SU-DHL-6 (cell line): ENCODE data around the gene SYTL3.
A peak's percentile ranks its signal among the peaks of the same experiment; 100 is the strongest.

Experiments used
- H2AFZ ChIP-seq: fragments of 200-600 bp; sonication (generic); 2 replicates; pipeline ENCODE4 v1.6.1; 2014; ENCODE audit warnings: low read depth, mild to moderate bottlenecking, moderate library complexity, mixed read lengths, antibody characterized with exemption, low read length; ENCODE audit not compliant: severe bottlenecking
- H3F3A ChIP-seq: fragments of 200-600 bp; shearing (Covaris generic); 2 replicates; pipeline ENCODE4 v1.6.0; 2016; ENCODE audit warnings: antibody characterized with exemption, mild to moderate bottlenecking; ENCODE audit not compliant: insufficient read depth
- H3K27ac ChIP-seq: fragments of 200-600 bp; sonication (generic); 2 replicates; pipeline ENCODE4 v1.5.1; 2016; ENCODE audit warnings: low read depth, mild to moderate bottlenecking, low read length, moderate library complexity, mixed read lengths
- H3K27me3 ChIP-seq: fragments of 200-600 bp; sonication (generic), shearing (Covaris generic); 2 replicates; pipeline ENCODE4 v1.6.0; 2014; ENCODE audit warnings: mild to moderate bottlenecking, low read length
- H3K36me3 ChIP-seq: fragments of 200-600 bp; sonication (generic); 2 replicates; pipeline ENCODE4 v1.6.1; 2014; ENCODE audit warnings: mild to moderate bottlenecking, low read length, mixed read lengths
- H3K4me2 ChIP-seq: fragments of 300-600, 200-600 bp; shearing (Covaris generic), sonication (generic); 2 replicates; pipeline ENCODE4 v1.6.0; 2014; ENCODE audit warnings: low read length, low read depth, mild to moderate bottlenecking; ENCODE audit not compliant: poor library complexity, severe bottlenecking
- H3K4me3 ChIP-seq: fragments of 200-600 bp; sonication (generic); 2 replicates; pipeline ENCODE4 v1.5.1; 2014; ENCODE audit warnings: antibody characterized with exemption, low read length, mild to moderate bottlenecking, mixed read lengths; ENCODE audit not compliant: insufficient read depth, poor library complexity, severe bottlenecking
- H3K79me2 ChIP-seq: fragments of 200-600 bp; sonication (generic); 2 replicates; pipeline ENCODE4 v1.6.1; 2014; ENCODE audit warnings: mild to moderate bottlenecking, low read length, moderate library complexity; ENCODE audit not compliant: insufficient read depth
- H3K9ac ChIP-seq: fragments of 200-600 bp; sonication (generic); 2 replicates; pipeline ENCODE4 v1.7.0; 2014; ENCODE audit warnings: mild to moderate bottlenecking, low read length
- H3K9me2 ChIP-seq: fragments of 200-600 bp; sonication (generic); replicated peaks from 2 replicates; pipeline ENCODE4 v1.6.1; 2014; ENCODE audit warnings: low read length; ENCODE audit not compliant: insufficient read depth
- H3K9me3 ChIP-seq: fragments of 200-600 bp; sonication (generic); 2 replicates; pipeline ENCODE4 v1.6.1; 2014; ENCODE audit warnings: low read length, mixed read lengths; ENCODE audit not compliant: insufficient read depth
- H4K20me1 ChIP-seq: fragments of 200-600 bp; sonication (generic); 2 replicates; pipeline ENCODE4 v1.6.1; 2014; ENCODE audit warnings: low read depth, mild to moderate bottlenecking, antibody characterized with exemption, low read length, moderate library complexity, mixed read lengths
- EZH2phosphoT487 ChIP-seq: fragments of 200-600 bp; sonication (generic), shearing (Covaris generic); conservative IDR thresholded peaks from 2 replicates; pipeline ENCODE4 v1.6.1; 2018; ENCODE audit warnings: mild to moderate bottlenecking, antibody characterized with exemption, low read length, moderate library complexity, mixed read lengths
- TF ChIP-seq, protein P1 (sequence below): fragments of 200-600 bp; sonication (generic); IDR thresholded peaks from one replicate; pipeline ENCODE4 v1.5.1; 2017; ENCODE audit warnings: antibody characterized with exemption, mild to moderate bottlenecking, low read length, moderate library complexity; ENCODE audit not compliant: insufficient read depth, poor library complexity, severe bottlenecking

SYTL3 gene

DNA sequence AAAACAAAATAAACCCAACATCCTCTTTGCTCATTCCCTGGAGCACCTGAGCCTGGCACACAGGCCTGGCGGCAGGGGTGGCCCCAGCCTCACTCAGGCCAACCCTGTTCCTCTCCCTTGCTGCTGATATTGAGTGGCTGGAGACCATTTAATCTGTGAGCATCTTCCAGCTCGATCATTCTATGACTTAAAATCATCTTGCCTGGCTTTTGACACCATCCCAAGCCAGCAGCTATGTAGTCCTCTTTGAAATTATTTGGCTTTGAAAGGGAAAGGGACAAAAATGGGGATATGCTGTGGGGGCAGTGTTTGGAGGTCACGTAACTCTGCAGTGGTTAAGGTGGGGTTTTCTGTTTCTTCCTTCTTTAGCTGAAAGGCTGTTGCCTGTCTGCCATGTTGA, 146.5 kb downstream of the SYTL3 start:
- Histone ChIP-seq H2AFZ (no peak overlapping the region), H3K9me3 (no peaks in the 10 kb centered on the region), H3K9ac (peak overlapping the region; percentile 26), H3K27me3 (no peaks in the 10 kb centered on the region), H3K4me3 (peak overlapping the region; percentile 36), H3K4me2 (peak overlapping the region; percentile 76), H3K79me2 (peaks cover 100% of the 10 kb centered on the region), H3K9me2 (no peaks in the 10 kb centered on the region), H4K20me1 (peaks cover 25% of the 10 kb centered on the region), H3K27ac (peak overlapping the region; percentile 81), H3K36me3 (peaks cover 18% of the 10 kb centered on the region), H3F3A (peaks cover 69% of the 10 kb centered on the region)
- TF ChIP-seq, protein P1, sequence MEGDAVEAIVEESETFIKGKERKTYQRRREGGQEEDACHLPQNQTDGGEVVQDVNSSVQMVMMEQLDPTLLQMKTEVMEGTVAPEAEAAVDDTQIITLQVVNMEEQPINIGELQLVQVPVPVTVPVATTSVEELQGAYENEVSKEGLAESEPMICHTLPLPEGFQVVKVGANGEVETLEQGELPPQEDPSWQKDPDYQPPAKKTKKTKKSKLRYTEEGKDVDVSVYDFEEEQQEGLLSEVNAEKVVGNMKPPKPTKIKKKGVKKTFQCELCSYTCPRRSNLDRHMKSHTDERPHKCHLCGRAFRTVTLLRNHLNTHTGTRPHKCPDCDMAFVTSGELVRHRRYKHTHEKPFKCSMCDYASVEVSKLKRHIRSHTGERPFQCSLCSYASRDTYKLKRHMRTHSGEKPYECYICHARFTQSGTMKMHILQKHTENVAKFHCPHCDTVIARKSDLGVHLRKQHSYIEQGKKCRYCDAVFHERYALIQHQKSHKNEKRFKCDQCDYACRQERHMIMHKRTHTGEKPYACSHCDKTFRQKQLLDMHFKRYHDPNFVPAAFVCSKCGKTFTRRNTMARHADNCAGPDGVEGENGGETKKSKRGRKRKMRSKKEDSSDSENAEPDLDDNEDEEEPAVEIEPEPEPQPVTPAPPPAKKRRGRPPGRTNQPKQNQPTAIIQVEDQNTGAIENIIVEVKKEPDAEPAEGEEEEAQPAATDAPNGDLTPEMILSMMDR: no peak
- no peak for TF ChIP-seq EZH2phosphoT487

DNA sequence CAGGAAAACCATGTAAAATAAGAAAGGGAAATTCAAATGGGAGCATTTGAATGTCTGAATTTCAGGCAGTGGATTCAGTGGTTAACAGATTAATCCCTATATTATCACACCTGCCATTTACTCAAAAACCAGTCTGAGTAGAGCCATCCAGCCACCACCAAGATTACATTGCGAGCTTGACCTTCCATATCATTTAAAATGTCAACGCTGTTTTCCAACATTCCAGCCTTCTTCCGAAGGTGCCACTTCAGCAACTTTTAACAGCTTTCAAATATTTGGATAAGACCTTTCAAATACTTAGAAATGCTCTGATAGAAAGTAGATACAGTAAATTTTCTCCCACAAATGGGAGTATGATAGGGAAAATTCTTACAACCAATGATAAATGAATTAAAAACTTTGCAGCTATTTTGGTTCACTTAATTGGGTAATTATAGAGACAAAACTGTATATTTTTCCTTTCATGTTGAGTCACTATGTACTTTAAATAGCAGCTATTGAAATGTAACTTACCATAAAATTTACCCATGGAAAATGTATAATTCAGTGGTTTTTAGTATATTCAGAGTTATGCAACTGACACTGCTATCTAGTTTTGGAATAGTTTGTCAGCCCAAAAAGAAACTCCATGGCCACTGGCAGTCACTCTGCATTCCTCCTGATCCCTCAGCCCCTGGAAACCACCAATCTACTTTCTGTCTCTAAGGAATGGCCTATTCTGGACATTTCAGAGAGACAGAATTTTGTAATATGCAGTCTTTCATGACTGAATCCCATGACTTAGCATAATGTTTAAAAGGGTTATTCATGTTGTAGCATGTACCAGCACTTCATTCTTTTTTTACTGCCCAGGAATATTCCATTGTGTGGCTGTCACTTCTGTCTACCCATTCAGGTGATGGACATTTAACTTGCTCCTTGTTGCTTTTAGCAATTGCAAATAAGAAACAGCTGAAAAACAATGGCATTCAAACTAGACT, 147.8 kb downstream of the SYTL3 start:
- Histone ChIP-seq H3K27ac (peak overlapping the region; percentile 81), H3K27me3 (no peaks in the 10 kb centered on the region), H2AFZ (no peak overlapping the region), H3K4me3 (peak overlapping the region; percentile 12), H3K79me2 (peaks cover 100% of the 10 kb centered on the region), H3K36me3 (peaks cover 18% of the 10 kb centered on the region), H3K4me2 (peak overlapping the region; percentile 76), H3K9me3 (no peaks in the 10 kb centered on the region), H3K9ac (peak overlapping the region; percentile 19), H4K20me1 (peaks cover 25% of the 10 kb centered on the region), H3K9me2 (no peaks in the 10 kb centered on the region), H3F3A (peaks cover 81% of the 10 kb centered on the region)
- TF ChIP-seq EZH2phosphoT487: no peak
- TF ChIP-seq, protein P1: no peak

DNA sequence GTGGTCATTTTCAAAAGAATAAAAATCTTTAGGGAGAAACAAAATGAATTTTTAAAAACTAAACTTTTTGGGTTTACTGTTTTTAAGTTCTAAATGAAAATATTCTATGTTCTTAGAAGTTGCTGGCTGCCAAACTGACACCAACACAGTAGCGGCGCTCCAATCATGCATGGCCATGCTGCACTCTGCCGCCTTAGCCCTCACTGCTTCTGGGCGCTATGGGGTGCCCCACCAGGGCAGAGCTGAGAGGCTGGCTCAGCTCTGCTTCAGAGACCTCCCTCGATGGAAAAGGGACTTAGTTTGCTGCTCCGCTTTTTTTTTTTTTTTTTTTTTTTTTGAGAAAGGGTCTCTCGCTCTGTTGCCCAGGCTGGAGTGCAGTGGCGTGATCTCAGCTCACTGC, 148.5 kb downstream of the SYTL3 start:
- H3K9me2 ChIP-seq: no peaks in the 10 kb centered on the region
- TF ChIP-seq, protein P1: no peak
- TF ChIP-seq EZH2phosphoT487: no peak
- H3K9ac ChIP-seq: peak overlapping the region; percentile 19; the same call in 1 of the 2 replicates
- H3K36me3 ChIP-seq: peaks cover 18% of the 10 kb centered on the region
- peak overlapping the region; percentile 81 for H3K27ac ChIP-seq
- peaks cover 24% of the 10 kb centered on the region for H4K20me1 ChIP-seq
- H3K9me3 ChIP-seq: no peaks in the 10 kb centered on the region
- H3K79me2 ChIP-seq: peaks cover 100% of the 10 kb centered on the region
- H3K4me3 ChIP-seq: no peak overlapping the region
- no peaks in the 10 kb centered on the region for H3K27me3 ChIP-seq
- peak overlapping the region; percentile 76 for H3K4me2 ChIP-seq
- H2AFZ ChIP-seq: no peak overlapping the region
- peaks cover 81% of the 10 kb centered on the region for H3F3A ChIP-seq
